Fibroblast of the conjunctiva (primary cell): ENCODE data around the gene CALN1.
"Not testable (repeated sequence)": the region's sequence is repeated elsewhere in the genome, so short reads cannot be mapped to it uniquely, and the experiment has no call there.

Experiments
- DNase-seq: peaks from one replicate; pipeline ENCODE4 v3.0.0-alpha.2; 2010; ENCODE audit warnings: low read depth

Gene CALN1

DNA sequence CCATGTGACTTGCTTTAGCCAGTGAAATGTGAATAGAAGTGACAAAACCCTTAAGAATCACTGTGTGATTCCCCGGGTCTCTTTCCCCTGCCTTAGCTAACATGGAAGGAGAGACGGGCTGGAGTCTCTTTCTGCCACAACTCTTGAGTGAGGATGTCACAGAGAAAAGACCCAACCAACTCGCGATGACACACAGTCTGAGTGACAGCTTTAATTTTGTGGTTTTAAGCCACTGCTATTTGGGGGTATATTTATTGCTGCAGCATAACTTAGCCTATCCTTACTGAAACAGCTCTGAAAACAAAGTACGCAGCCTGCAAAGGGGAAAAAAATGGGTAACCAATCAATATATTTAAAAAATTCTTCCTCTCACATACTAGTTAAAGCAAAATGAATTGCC lies 319.4 kb downstream of the CALN1 start:
- no peak for DNase-seq

DNA sequence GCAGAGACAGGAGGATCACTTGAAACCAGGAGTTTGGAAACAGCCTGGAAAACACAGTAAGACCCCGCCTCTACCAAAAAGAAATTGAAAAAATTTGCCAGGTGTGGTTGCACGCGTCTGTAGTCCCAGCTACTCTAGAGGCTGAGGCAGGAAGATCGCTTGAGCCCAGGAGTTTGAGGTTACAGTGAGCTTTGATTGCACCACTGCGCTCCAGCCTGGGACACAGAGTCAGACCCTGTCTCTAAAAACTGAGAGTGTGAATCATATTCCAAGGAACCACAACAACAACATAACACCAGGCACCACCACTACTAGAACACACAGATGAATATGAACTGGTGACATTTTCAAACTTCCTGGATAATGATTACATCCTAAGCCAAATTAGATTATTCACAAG lies 324.2 kb downstream of the CALN1 start:
- no peak for DNase-seq

DNA sequence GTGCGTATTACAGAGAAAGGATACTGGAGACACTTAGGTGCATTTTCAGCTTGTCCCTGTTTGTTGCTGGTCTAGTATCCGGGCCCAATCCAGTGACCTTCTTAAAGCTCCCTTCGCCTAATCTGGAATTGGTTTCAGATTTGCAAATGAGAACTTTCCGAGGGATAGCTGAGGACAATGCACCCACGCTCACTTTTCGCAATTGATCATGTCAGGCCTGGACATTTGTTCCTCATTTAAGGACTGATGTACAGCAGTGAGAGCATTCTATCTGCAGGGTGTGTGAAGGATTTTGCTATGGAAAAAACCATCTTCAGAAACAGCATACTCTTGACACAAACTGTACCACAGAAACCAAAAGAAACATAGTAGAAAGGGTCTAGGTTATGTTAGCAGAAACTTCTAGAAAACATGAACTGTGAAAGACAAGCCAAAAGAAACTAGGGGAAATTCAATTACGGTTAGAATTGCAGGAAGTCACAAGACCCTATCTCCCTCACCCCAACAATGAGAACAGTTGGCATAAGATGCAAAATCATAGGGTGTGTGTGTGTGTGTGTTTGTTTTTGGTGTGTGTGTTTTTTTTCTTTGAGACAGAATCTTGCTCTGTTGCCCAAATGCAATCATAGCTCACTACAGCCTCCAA lies 331.1 kb downstream of the CALN1 start:
- no peak for DNase-seq

DNA sequence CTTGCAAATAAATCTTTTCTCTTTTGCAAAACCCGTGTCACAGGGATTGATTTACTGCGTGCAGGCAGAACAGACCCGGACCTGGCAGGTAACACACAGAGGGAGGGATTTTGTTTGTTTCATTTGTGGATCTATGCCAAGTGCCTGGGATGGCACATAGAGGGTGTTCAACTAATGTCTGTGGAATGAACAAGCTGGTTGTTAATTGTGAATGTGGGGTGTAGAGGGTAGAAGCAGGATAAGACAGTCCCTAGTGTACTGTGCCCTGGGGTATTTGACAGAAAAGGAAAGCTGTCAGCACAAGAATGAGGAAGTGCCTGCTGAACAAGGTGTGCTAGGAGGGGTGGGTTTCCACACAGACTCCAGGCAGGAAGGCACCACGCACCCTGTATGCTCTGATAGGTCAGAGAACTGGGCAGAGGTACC lies 331.8 kb downstream of the CALN1 start:
- no peak for DNase-seq

DNA sequence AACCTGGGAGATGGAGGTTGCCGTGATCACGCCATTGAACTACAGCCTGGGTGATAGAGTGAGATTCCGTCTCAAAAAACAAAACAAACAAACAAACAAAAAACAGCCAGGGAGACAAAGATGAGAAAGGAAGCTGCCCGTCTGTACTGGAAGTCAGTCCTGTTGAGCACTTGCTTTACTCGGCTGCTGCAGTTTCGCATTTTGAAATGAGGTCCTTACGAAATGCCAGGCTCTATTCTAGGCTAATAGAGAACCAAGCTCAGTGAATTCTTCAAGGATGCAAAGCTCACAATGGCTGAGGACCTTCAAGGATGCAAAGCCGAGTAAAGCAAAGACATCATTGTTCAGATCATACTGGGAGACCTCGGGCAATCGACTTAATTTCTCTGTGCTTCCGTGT lies 333.3 kb downstream of the CALN1 start:
- DNase-seq = no peak

DNA sequence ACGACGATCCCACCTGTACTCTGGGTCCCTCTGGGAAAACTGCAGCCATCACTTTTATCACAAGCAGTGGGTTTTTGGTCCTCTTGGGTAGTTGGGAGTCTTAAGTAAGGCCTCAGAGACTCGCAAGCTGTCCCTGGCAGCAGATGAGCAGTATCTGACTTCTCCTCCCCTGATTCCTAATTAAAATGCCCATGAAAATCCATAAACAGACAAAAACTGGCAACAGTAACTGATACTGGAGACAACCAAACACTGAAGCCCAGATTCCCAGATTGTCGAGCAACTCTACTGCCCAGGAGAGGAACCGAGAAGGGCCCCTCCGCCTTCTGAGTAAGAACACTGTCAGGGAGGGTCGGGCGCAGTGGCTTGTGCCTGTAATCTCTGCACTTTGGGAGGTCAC lies 333.8 kb downstream of the CALN1 start:
- DNase-seq = no peak

DNA sequence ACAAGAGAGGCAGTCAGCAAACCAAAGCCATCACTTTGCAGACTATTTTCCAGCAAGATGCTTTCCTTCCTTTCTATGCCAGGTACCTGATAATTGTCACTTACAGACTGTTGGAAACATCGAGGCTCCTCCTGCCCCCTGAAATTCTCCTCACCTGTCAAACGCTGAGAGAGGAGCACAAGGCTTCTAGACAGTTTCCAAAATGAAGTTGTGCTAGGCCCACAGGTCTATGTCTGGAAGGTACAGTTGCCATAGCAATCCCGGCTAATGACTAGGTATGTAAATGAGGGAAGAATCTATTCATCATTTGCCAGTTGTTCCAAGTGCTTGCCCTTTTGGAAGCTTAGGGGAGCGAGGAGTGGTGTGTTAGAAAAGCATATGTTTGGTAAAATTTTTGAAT lies 334.4 kb downstream of the CALN1 start:
- no peak for DNase-seq

DNA sequence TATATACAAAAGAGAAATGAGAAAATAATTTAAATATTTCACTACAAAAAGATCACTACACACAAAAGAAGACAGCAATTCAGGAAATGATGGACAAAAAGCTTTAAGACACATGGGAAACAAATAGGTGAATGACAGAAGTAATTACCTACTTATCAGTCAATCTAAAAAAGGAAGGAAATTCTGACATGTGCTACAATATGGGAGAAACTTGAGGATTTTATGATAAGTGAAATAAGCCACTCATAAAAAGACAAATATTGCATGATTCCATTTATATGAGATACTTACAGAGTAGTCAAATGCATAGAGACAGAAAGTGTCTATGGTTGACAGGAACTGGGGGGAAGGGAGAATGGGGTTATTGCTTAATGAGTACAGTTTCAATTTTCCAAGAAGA lies 339.2 kb downstream of the CALN1 start:
- no peak for DNase-seq

DNA sequence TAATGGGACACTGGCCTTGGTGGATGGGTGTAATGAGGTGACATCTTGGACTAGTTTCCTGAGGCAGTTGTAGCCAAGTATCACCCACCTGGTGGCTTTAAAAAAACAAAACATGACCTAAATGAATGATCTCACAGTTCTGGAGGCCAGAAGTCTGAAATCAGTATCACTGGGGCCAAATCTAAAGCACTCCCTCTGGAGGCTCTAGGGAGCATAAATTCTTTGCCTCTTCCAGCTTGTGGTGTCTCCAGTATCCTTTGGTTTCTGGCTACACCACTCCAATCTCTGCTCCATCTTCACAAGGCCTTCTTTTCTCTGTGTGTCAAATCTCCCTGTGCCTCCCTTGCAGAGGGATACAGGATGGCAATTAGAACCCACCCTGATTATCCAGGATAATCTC lies 342.9 kb downstream of the CALN1 start:
- DNase-seq = no peak

DNA sequence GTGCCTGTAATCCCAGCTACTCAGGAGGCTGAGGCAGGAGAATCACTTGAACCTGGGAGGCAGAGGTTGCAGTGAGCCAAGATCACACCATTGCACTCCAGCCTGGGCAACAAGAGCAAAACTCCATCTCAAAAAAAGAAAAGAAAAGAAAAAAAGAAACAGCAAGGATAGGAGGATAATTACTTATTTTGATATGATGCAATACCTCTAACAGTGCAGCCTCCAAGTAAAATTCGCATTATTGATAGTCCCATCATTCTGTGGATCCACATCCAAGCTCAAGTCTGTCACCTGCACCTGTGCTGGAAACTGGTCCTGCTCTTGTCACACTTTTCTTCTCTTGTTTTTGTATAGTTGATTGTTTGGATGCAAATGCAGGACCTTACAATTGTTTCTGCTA lies 346.4 kb downstream of the CALN1 start:
- DNase-seq = not testable (repeated sequence)

DNA sequence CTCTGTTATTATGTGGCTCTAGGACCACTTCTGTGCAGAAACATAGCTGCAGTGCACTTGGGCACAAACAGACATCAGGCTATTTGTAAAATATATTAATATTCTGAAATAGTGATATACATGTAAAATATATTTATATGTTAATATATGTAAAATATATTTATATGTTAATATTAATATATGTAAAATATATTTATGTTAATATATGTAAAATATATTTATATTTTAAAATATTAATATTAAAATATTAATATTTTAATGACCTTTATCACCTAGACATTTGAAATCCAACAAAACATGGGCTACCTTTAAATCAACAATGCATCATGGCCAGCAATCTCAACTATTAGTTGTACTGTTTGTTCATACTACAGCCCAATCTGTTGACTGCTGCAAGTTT lies 347.2 kb downstream of the CALN1 start:
- DNase-seq = no peak

DNA sequence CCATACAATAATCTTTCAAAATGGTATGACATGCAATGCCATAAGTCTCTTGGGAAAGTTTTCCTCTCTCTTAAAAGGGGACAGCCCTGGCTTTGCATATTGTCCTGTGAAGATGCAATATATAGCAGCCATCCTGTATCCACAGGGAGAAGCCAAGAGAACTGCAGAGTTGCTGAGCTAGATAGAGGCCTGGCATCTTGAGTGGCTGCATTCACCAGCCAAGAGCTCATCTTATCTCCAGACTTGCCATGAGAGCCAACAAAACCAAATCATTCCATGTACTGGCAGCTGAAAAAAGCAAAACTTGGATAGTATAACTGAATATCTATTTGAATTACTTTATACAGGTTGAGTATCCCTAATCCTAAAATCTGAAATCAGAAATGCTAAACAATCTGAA lies 348.8 kb downstream of the CALN1 start:
- no peak for DNase-seq

DNA sequence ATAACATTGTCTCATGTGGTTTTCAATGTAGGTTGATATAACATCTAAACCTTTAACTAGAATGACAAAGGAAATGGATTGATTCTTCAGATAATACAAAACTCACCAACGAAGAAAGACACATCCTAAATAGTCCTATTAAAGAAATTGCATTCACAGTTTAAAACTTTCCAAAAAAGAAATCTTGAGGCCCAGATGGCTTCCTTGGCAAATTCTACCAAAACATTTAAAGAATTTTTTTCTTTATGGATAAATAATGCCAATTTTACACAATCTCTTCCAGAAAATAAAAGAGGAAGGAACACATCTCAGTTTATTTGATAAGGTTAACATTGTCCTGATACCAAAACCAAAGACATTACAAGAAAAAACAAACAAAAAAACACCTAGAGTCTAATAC lies 349.5 kb downstream of the CALN1 start:
- DNase-seq = no peak

DNA sequence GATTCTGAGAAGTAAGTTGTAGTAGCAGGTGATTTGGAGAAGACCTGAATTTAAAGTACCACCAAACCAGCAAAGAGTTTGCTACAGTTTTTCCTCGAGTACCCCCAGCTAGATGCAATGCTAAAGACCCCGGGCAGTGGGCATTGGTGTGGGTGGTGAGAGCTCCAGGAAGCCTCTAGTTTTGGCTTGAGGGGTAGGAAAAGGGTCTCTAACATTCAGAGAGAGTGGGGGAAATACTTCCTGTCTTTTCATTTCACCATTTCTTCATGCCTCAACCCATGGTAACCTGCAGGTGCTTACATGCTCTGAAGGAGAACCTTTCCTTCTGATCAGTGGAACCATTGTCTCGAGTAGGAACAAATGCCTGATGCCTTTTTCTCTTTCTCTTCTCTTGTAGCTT lies 352.2 kb downstream of the CALN1 start:
- no peak for DNase-seq

DNA sequence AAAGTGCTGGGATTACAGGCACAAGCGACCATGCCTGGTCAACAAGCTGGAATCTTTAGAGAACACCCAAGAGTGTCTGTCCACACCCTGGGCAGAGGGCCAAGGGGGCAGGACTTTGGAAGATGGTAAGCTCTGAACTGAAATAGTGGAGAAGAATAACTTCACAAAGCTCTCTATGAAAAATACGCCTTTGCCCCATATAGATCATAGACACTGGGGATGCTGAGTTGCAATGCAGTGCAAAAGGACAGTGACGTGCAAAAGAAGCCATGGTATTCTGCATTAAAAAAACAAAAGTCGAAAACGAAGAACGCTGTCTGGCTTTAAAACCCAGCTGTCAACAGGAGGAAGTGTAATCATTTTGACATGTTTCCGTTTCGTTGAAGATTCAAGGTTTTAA lies 353.6 kb downstream of the CALN1 start:
- no peak for DNase-seq

DNA sequence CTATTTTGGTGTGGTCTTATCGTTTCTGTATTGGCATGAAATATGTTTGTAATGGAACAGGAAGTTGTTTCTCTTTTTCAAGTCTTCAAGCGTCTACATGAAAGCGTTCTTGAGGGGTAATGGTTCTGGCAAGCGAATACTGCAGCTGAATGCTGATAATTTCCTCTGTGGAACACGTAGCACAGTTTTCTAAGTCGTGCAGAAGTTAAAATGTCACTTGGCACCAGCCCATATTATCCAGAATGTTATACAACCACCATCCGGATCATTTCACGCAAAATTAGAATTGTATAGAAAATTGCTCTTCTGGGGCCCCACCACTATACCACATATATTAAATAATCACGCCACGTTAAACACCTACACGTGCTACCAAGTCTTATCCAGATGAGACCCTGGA lies 354.3 kb downstream of the CALN1 start:
- DNase-seq = no peak

DNA sequence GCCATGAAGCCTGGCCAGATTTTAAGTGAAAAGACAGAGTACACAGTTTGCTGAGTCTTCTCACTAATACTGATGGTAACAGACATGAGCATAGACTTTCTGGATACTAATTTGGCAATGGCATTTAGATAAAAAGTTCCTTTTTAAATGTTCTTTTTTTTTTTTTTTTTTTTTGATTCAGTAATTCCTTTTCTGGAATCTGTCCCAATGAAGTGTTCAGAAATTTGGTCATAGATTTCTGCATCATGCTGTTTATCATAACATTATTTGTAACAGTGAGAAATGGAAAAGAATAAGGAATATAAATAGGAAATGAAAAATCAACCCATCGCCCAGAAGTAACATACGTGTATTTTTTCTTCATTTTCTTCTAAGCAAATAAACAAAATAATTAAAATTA lies 354.9 kb downstream of the CALN1 start:
- no peak for DNase-seq

DNA sequence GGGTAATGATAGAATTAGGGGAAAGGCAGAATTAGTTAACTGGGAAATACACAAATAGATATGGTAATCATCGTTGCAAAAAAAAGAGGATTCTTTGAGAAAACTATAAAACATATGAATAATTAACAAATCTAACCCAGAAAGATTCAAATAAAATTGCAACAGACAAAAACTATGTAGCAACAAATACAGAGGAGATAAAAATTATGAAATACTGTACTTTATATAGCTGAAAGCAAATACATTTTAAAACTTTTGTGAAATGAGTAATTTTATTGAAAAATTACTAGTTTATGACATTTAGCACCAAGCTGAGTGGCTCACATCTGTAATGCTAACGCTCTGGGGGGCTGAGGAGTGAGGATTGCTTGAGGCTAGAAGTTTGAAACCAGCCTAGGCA lies 356.7 kb downstream of the CALN1 start:
- DNase-seq = no peak

DNA sequence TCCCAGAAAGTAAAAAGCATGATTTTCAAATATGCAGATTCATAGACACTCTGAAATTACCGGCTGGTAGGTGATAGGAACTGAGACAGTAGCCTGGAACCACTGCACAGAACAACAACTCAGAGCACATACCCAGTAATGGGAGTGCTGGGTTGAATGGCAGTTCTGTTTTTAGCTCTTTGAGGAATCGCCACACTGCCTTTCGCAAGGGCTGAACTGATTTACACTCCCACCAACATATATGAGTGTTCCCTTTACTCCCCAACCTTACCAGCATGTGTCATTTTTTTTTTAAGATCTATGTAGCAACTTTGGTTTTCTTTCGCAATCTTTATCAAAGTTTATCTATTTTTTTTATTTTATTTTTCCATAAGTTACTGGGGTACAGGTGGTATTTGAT lies 358.8 kb downstream of the CALN1 start:
- no peak for DNase-seq

DNA sequence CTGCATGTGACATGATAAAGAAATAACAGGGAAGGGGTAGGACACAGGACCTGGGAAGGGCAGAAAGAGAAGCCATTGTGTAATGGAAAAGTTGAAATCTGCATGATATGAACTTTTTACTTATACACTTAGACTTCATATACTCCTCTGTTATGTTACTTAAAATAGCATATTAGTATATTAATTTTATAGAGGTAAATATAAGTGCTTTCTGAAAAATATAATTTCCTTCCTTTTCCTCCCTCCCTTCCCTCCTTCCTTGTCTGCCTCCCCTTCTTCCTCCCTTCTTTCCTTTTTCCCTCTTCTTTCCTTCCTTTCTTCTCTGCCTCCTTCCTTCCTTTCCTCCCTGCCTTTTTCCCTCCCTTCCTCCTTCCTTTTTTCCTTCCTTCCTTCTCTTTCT lies 363.7 kb downstream of the CALN1 start:
- no peak for DNase-seq

DNA sequence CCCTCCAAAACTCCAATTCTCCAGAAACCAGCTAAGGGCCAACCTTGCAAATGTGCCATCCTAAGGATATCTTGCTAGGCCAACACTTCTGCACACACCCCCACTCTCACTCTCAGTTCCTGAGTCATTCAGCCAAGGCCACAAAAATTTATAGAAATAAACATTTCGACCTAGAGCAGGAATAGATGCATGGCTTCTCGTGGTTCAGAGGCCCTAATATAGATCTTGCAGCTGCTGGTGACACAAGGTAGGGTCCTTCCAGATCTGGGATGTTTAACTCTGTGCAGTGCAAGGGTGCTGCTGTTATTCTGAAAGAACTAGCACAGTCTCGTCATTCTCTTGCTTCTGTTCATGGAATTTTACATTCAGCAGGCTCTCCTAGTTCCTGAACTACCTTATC lies 369.3 kb downstream of the CALN1 start:
- no peak for DNase-seq

DNA sequence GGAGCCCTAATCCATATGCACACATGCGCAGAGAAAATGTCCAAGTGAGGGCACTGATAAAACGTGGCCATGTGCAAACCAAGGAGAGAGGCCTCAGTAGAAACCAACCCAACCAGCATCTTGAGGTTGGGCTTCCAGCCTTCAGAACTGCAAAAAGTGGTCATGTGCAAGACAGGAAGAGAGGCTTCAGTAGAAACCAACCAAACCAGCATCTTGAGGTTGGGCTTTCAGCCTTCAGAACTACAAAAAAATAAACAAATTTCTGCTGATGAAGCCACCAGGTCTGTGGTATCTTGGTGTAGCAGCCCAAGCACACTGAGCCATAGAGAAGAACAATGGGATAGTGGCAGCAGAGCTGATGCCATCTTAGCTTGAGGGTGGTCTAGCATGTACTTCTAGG lies 371.5 kb downstream of the CALN1 start:
- DNase-seq = no peak

DNA sequence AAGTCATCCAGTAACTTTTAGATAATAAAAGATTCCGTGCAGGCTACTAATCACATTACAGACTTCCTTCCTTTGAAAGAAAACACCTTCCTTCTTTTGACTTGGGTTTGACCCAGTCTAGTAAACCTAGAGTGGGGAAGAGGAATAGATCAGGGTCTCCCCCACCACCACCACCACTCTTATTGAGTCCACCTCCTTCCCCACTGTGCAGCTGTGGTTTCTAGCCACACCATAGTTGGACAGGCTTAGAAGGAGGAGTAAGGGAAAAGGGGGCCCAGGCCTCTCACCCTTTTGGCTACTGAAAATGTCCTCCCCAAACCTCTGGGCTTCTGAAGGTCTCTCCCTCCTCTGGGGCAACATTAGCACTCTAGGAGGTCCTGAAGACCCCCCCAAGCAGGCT lies 372.7 kb downstream of the CALN1 start:
- no peak for DNase-seq

DNA sequence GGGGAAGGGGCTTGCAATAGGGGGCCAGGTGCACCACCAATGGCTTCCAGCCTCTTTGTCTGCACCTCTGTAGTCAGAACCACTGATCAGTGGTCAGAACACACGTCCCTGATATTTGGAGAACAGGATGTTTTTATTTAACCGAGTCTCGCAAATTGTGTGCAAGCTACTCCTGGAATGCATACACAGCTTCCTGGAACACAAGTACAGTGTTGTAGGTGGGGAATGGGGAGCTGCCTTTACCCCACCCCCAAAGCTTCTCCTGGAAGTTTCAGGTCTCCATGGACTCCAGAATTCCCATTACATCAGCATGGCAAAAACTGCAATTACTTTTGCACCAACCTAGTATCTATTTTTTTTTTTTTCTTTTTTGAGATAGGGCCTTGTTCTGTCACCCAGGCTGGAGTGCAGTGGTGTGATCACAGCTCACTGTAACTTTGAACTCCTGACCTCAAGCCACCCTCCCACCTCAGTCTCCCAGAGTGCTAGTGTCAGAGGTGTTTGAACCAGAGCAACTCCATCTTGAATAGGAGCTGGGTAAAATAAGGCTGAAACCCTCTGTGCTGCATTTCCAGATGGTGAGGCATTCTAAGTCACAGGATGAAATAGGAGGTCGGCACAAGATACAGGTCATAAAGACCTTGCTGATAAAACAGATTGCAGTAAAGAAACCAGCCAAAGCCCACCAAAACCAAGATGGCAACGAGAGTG lies 374.0 kb downstream of the CALN1 start:
- no peak for DNase-seq
